ENCODE measurements around the gene CHN1.

Gene CHN1

GRCh38 chr2:174765576-174765975, 239.6 kb downstream of the CHN1 start:
- DNase-seq (ENCODE audit: low spot score), result no peak

GRCh38 chr2:174764280-174765255, 240.6 kb downstream of the CHN1 start, which contains the start of gene CHRNA1:
CHRNA1 (minus strand) TSS chr2:174764472; CDS start chr2:174764394, 78 bp downstream.
- no peak for DNase-seq (ENCODE audit: low spot score)

- DNase-seq (ENCODE audit: low spot score), result no peak
Measured at GRCh38 chr2:174763780-174764179, 241.4 kb downstream of the CHN1 start.

GRCh38 chr2:174762464-174762863, 242.7 kb downstream of the CHN1 start:
- no peak for DNase-seq (ENCODE audit: low spot score)

GRCh38 chr2:174761837-174762236, 243.3 kb downstream of the CHN1 start:
- no peak for DNase-seq (ENCODE audit: low spot score)

- no peak for DNase-seq (ENCODE audit: low spot score)
Measured at GRCh38 chr2:174760845-174761473, 244.2 kb downstream of the CHN1 start.

GRCh38 chr2:174759381-174760065, 245.7 kb downstream of the CHN1 start:
- DNase-seq (ENCODE audit: low spot score), result no peak

GRCh38 chr2:174756743-174757142, 248.4 kb downstream of the CHN1 start:
- no peak for DNase-seq (ENCODE audit: low spot score)

GRCh38 chr2:174753038-174753633, 252.0 kb downstream of the CHN1 start:
- peak; percentile 71 for DNase-seq (ENCODE audit: low spot score)

GRCh38 chr2:174752403-174753037, 252.7 kb downstream of the CHN1 start:
- DNase-seq (ENCODE audit: low spot score), result no peak

- DNase-seq (ENCODE audit: low spot score), result no peak
Measured at GRCh38 chr2:174750923-174751441, 254.2 kb downstream of the CHN1 start.

- no peak for DNase-seq (ENCODE audit: low spot score)
Measured at GRCh38 chr2:174749793-174750192, 255.4 kb downstream of the CHN1 start.

- peak; percentile 59 for DNase-seq (ENCODE audit: low spot score)
Measured at GRCh38 chr2:174748948-174749347, 256.2 kb downstream of the CHN1 start.

Data from germinal center (tissue), 1 donor.